OCI-LY3 (cell line): Measurements from ENCODE around the gene CALM1.

Experiments
- H2AFZ ChIP-seq: fragments of 200-600, 300-600 bp; shearing (Covaris generic); 2 replicates; pipeline ENCODE4 v1.6.0; 2014; ENCODE audit warnings: antibody characterized with exemption, low read depth, low read length
- H3K27ac ChIP-seq: fragments of 200-600, 300-600 bp; sonication (generic); 2 replicates; pipeline ENCODE4 v1.5.1; 2014; ENCODE audit warnings: mild to moderate bottlenecking, low read length, moderate library complexity, mixed read lengths
- H3K27me3 ChIP-seq: fragments of 200-600, 300-600 bp; sonication (generic); 2 replicates; pipeline ENCODE4 v1.6.1; 2014; ENCODE audit warnings: low read depth, low read length, mixed read lengths
- H3K36me3 ChIP-seq: fragments of 200-600, 300-600 bp; sonication (generic); replicated peaks from 2 replicates; pipeline ENCODE3; 2014; ENCODE audit warnings: low read depth, low read length, mixed read lengths
- H3K4me1 ChIP-seq: fragments of 300-600, 200-600 bp; sonication (generic); 2 replicates; pipeline ENCODE4 v1.6.1; 2014; ENCODE audit warnings: low read length, mixed read lengths
- H3K4me2 ChIP-seq: fragments of 200-600, 300-600 bp; sonication (generic); 2 replicates; pipeline ENCODE4 v1.6.1; 2014; ENCODE audit warnings: low read length, mixed read lengths
- H3K4me3 ChIP-seq: fragments of 300-600, 200-600 bp; sonication (generic); 2 replicates; pipeline ENCODE4 v1.5.1; 2014; ENCODE audit warnings: antibody characterized with exemption, mild to moderate bottlenecking, low read length, moderate library complexity
- H3K79me2 ChIP-seq: fragments of 300-600, 200-600 bp; shearing (Covaris generic); 2 replicates; pipeline ENCODE4 v1.6.1; 2014; ENCODE audit warnings: mild to moderate bottlenecking, low read length, mixed read lengths
- H3K9ac ChIP-seq: fragments of 300-600, 200-600 bp; shearing (Covaris generic); 2 replicates; pipeline ENCODE4 v1.6.0; 2014; ENCODE audit warnings: mild to moderate bottlenecking, low read length, moderate library complexity
- H3K9me3 ChIP-seq: fragments of 200-600, 300-600 bp; shearing (Covaris generic); 2 replicates; pipeline ENCODE4 v1.6.1; 2014; ENCODE audit warnings: low read length, mixed read lengths; ENCODE audit not compliant: insufficient read depth
- H4K20me1 ChIP-seq: fragments of 200-600, 300-600 bp; sonication (generic); 2 replicates; pipeline ENCODE4 v1.6.1; 2016; ENCODE audit warnings: low read length, mixed read lengths; ENCODE audit not compliant: insufficient read depth
- CTCF ChIP-seq: fragments of 200-600, 300-600 bp; sonication (generic); IDR thresholded peaks from 2 replicates; pipeline ENCODE4 v1.5.1; 2014; ENCODE audit warnings: antibody characterized with exemption, low read length, low read depth
- EZH2phosphoT487 ChIP-seq: fragments of 200-600 bp; shearing (Covaris generic); IDR thresholded peaks from 2 replicates; pipeline ENCODE4 v1.6.1; 2018; ENCODE audit warnings: antibody characterized with exemption, mixed run types, low read depth

CALM1 gene

GRCh38 chr14:90419200-90419599, 22.4 kb downstream of the CALM1 start:
- H2AFZ ChIP-seq, result no peak overlapping the region
- H3K9ac ChIP-seq, result no peak overlapping the region
- no peaks in the 10 kb centered on the region for H3K4me1 ChIP-seq
- no peaks in the 10 kb centered on the region for H3K9me3 ChIP-seq
- no peak for TF ChIP-seq CTCF
- TF ChIP-seq EZH2phosphoT487, result no peak
- H3K27ac ChIP-seq, result no peak overlapping the region
- H3K27me3 ChIP-seq, result no peaks in the 10 kb centered on the region
- H4K20me1 ChIP-seq, result no peaks in the 10 kb centered on the region
- H3K4me3 ChIP-seq, result no peak overlapping the region
- H3K4me2 ChIP-seq, result no peak overlapping the region
- H3K36me3 ChIP-seq, result no peaks in the 10 kb centered on the region
- H3K79me2 ChIP-seq, result no peaks in the 10 kb centered on the region

- H3K4me1 ChIP-seq, result no peaks in the 10 kb centered on the region
- no peaks in the 10 kb centered on the region for H3K36me3 ChIP-seq
- H2AFZ ChIP-seq, result no peak overlapping the region
- no peaks in the 10 kb centered on the region for H3K9me3 ChIP-seq
- H3K27ac ChIP-seq, result no peak overlapping the region
- no peak overlapping the region for H3K4me3 ChIP-seq
- H3K79me2 ChIP-seq, result no peaks in the 10 kb centered on the region
- no peak overlapping the region for H3K4me2 ChIP-seq
- no peaks in the 10 kb centered on the region for H3K27me3 ChIP-seq
- H4K20me1 ChIP-seq, result no peaks in the 10 kb centered on the region
- TF ChIP-seq CTCF, result no peak
- no peak for TF ChIP-seq EZH2phosphoT487
- no peak overlapping the region for H3K9ac ChIP-seq
These were observed 24.3 kb downstream of the CALM1 start for GRCh38 chr14:90421001-90421631.

- no peaks in the 10 kb centered on the region for H3K4me1 ChIP-seq
- no peak overlapping the region for H3K27ac ChIP-seq
- no peak overlapping the region for H3K4me3 ChIP-seq
- H3K4me2 ChIP-seq, result no peak overlapping the region
- H3K79me2 ChIP-seq, result no peaks in the 10 kb centered on the region
- H3K27me3 ChIP-seq, result no peaks in the 10 kb centered on the region
- H2AFZ ChIP-seq, result no peak overlapping the region
- no peak for TF ChIP-seq EZH2phosphoT487
- TF ChIP-seq CTCF, result no peak
- no peaks in the 10 kb centered on the region for H4K20me1 ChIP-seq
- no peaks in the 10 kb centered on the region for H3K36me3 ChIP-seq
- H3K9me3 ChIP-seq, result no peaks in the 10 kb centered on the region
- no peak overlapping the region for H3K9ac ChIP-seq
These were observed 24.8 kb downstream of the CALM1 start for GRCh38 chr14:90421632-90422020.

GRCh38 chr14:90423166-90423565, 26.3 kb downstream of the CALM1 start:
- H3K27ac ChIP-seq, result no peak overlapping the region
- no peak overlapping the region for H3K4me3 ChIP-seq
- TF ChIP-seq CTCF (no peak), EZH2phosphoT487 (no peak)
- peaks cover 8% of the 10 kb centered on the region; the same call in 1 of the 2 replicates for H3K4me1 ChIP-seq
- H4K20me1 ChIP-seq, result no peaks in the 10 kb centered on the region
- no peaks in the 10 kb centered on the region for H3K9me3 ChIP-seq
- no peaks in the 10 kb centered on the region for H3K36me3 ChIP-seq
- H2AFZ ChIP-seq, result no peak overlapping the region
- no peak overlapping the region for H3K4me2 ChIP-seq
- H3K27me3 ChIP-seq, result no peaks in the 10 kb centered on the region
- H3K79me2 ChIP-seq, result no peaks in the 10 kb centered on the region
- no peak overlapping the region for H3K9ac ChIP-seq
